ENCODE results near the gene NAXD. TPM values are rescaled to one million over a fixed set of nuclear protein-coding genes. Genes with fewer than 3 reads are reported as not detected.
A peak's percentile ranks its signal among the peaks of the same experiment; 100 is the strongest.

NAXD gene
- total and polyA plus RNA-seq, 10 of the 15 experiments (the other 5 are each of a cell fraction or from before 2014, with no cell fraction given), result 1.5 to 36.2 (median 23.8) TPM

- TF ChIP-seq USF1 (IDR thresholded peaks at IDR 0.05; ENCODE audit: borderline replicate concordance, extremely low read length, insufficient read depth, low read depth, low read length) (no peak), IRF4 (IDR thresholded peaks at IDR 0.05; ENCODE audit: low read depth, low read length) (peak; percentile 74; the same call in 1 of the 2 replicates), TAF1 (IDR thresholded peaks at IDR 0.05; ENCODE audit: borderline replicate concordance, low read depth, low read length) (no peak), CHD1 (IDR thresholded peaks at IDR 0.05; ENCODE audit: low read depth, low read length) (no peak), USF2 (IDR thresholded peaks at IDR 0.05; ENCODE audit: borderline replicate concordance, low read depth, low read length) (no peak), BCLAF1 (IDR thresholded peaks at IDR 0.05) (no peak), ZNF207 (IDR thresholded peaks at IDR 0.05; ENCODE audit: borderline replicate concordance) (no peak), ASH2L (IDR thresholded peaks at IDR 0.05; ENCODE audit: borderline replicate concordance, low read depth) (0 out of 2 replicates have a peak, but pooled peaks have one; percentile 49), KDM1A (IDR thresholded peaks at IDR 0.05; ENCODE audit: borderline replicate concordance) (no peak), BRCA1 (IDR thresholded peaks at IDR 0.05; ENCODE audit: low read depth, low read length) (no peak), BCL11A (IDR thresholded peaks at IDR 0.05; ENCODE audit: low read depth, low read length) (peak; percentile 88), MLLT1 (IDR thresholded peaks at IDR 0.05) (peak; percentile 63; the same call in 1 of the 2 replicates), CHD4 (IDR thresholded peaks at IDR 0.05) (no peak), BHLHE40 (IDR thresholded peaks at IDR 0.05; ENCODE audit: borderline replicate concordance in 1 of 2, low read depth in 2 of 2, low read length in 1 of 2) (peak in 1 of 2 experiments; percentile 31; a peak in 1 of 4 replicates), RFX5 (IDR thresholded peaks at IDR 0.05; ENCODE audit: low read depth, low read length) (no peak), IRF3 (IDR thresholded peaks at IDR 0.05) (no peak), MYB (IDR thresholded peaks at IDR 0.05; ENCODE audit: borderline replicate concordance, low read depth, low read length) (no peak), RELA (IDR thresholded peaks at IDR 0.05; ENCODE audit: borderline replicate concordance, partially characterized antibody) (no peak), TCF3 (IDR thresholded peaks at IDR 0.05; ENCODE audit: borderline replicate concordance, insufficient read depth, low read depth, low read length) (no peak), GABPA (IDR thresholded peaks at IDR 0.05; ENCODE audit: low read depth) (no peak), MXI1 (IDR thresholded peaks at IDR 0.05; ENCODE audit: low read depth, low read length) (no peak), GATAD2B (conservative IDR thresholded peaks at IDR 0.05; ENCODE audit: low read depth) (peak; percentile 80), SMARCA5 (IDR thresholded peaks at IDR 0.05) (no peak), ZNF217 (IDR thresholded peaks at IDR 0.05) (no peak; the same call in 1 of the 2 replicates), HDAC2 (IDR thresholded peaks at IDR 0.05) (no peak)
Measured at GRCh38 chr13:110610955-110611595, 4.3 kb upstream of the NAXD start (continued).
